Peyer's patch (tissue), 4 donors: ENCODE data around the gene DUOX1. TPM values are rescaled to one million over a fixed set of nuclear protein-coding genes. Genes with fewer than 3 reads are reported as not detected.
A peak's percentile ranks its signal among the peaks of the same experiment; 100 is the strongest.

Source experiments
- DNase-seq, 3 donors: peaks; one replicate each; pipeline ENCODE4 v3.0.0-alpha.2; 2017 to 2019
- H3K27ac ChIP-seq, 4 donors: fragments of 200-600 bp; sonication (generic); one replicate each; pipeline ENCODE4 v1.5.1; 2016 to 2019
- H3K27me3 ChIP-seq, 2 donors: fragments of 200-600 bp; sonication (generic); one replicate each; pipeline ENCODE4 v1.5.1; 2019
- H3K36me3 ChIP-seq, 3 donors: fragments of 200-600 bp; sonication (generic); one replicate each; pipeline ENCODE4 v1.5.1; 2016 to 2019
- H3K4me1 ChIP-seq, 4 donors: fragments of 200-600 bp; sonication (generic); one replicate each; pipeline ENCODE4 v1.5.1; 2016 to 2019
- H3K4me3 ChIP-seq, 4 donors: fragments of 200-600 bp; sonication (generic); 1 replicate in 3 of 4; 2 replicates in 1 of 4; pipeline ENCODE4 v1.5.1; 2016 to 2019; ENCODE audit warnings: mild to moderate bottlenecking in 1 of 4
- H3K9me3 ChIP-seq, 4 donors: fragments of 200-600 bp; sonication (generic); one replicate each; pipeline ENCODE4 v1.5.1; 2016 to 2019; ENCODE audit warnings: mild to moderate bottlenecking in 1 of 4
- POLR2A ChIP-seq, 2 donors: fragments of 450-650 bp; IDR thresholded peaks; one replicate each; pipeline ENCODE4 v1.5.1; 2017; ENCODE audit warnings: antibody characterized with exemption in 2 of 2, mild to moderate bottlenecking in 2 of 2, moderate library complexity in 2 of 2
- total RNA-seq, 4 donors: library from RNA; depleted of rRNA; stranded (reverse); fragments of >200 nt; gene quantifications; one replicate each; pipeline ENCODE4 v1.1.0, GENCODE V29; 2016
- TF ChIP-seq, protein P1 (sequence below), 6 experiments: fragments of 450-650 bp in 4 of 6; fragments of 200-600 bp in 2 of 6; sonication (generic) in 1 of 6; IDR thresholded peaks; one replicate each; pipeline ENCODE4 v1.5.1; 2017 to 2019; ENCODE audit warnings: antibody characterized with exemption in 6 of 6, mild to moderate bottlenecking in 3 of 6, moderate library complexity in 1 of 6

Gene DUOX1
- total RNA-seq, 4 donors from 2014 or later, result 0.35 to 0.54 TPM; not detected in 2

DNA sequence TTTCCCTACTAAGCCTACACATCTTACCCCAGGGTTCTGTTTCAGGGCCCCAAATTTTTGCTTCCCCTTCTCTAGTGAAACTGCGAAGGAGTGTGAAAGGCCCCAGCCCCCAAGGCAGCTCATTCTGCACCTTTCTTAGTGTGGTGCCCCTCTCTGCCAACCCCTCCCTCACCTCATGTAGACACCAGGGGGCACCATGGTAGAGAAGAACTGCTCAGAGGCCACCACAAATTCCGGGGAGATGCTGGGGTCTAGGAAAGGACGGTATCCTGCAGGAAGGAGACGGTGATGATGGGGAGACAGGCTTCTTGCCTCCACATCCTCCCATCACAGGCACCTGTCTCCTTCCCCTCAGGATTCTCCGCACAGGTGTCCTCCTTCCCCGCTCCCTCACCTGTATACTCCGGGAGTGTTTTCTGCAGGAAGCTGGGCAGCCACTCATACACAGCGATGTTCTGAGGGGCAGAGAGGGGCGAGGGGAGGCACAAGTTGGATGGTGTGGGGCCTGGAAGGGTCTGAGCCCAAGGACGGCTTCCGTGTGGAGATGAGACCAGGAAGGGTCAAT lies 19.5 kb upstream of the DUOX1 start:
- H3K36me3 ChIP-seq, result no peaks in the 10 kb centered on the region
- TF ChIP-seq, protein P1, sequence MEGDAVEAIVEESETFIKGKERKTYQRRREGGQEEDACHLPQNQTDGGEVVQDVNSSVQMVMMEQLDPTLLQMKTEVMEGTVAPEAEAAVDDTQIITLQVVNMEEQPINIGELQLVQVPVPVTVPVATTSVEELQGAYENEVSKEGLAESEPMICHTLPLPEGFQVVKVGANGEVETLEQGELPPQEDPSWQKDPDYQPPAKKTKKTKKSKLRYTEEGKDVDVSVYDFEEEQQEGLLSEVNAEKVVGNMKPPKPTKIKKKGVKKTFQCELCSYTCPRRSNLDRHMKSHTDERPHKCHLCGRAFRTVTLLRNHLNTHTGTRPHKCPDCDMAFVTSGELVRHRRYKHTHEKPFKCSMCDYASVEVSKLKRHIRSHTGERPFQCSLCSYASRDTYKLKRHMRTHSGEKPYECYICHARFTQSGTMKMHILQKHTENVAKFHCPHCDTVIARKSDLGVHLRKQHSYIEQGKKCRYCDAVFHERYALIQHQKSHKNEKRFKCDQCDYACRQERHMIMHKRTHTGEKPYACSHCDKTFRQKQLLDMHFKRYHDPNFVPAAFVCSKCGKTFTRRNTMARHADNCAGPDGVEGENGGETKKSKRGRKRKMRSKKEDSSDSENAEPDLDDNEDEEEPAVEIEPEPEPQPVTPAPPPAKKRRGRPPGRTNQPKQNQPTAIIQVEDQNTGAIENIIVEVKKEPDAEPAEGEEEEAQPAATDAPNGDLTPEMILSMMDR (IDR thresholded peaks at IDR 0.05), result no peak
- no peak for TF ChIP-seq POLR2A (IDR thresholded peaks at IDR 0.05)
- H3K27ac ChIP-seq, result no peak overlapping the region
- peaks cover 0 to 36% of the 10 kb centered on the region in 2 donors for H3K27me3 ChIP-seq
- H3K4me1 ChIP-seq, result peaks cover 0 to 28% (median 17%) of the 10 kb centered on the region in 4 donors
- no peak for DNase-seq
- H3K9me3 ChIP-seq, result no peaks in the 10 kb centered on the region
- no peak overlapping the region for H3K4me3 ChIP-seq

DNA sequence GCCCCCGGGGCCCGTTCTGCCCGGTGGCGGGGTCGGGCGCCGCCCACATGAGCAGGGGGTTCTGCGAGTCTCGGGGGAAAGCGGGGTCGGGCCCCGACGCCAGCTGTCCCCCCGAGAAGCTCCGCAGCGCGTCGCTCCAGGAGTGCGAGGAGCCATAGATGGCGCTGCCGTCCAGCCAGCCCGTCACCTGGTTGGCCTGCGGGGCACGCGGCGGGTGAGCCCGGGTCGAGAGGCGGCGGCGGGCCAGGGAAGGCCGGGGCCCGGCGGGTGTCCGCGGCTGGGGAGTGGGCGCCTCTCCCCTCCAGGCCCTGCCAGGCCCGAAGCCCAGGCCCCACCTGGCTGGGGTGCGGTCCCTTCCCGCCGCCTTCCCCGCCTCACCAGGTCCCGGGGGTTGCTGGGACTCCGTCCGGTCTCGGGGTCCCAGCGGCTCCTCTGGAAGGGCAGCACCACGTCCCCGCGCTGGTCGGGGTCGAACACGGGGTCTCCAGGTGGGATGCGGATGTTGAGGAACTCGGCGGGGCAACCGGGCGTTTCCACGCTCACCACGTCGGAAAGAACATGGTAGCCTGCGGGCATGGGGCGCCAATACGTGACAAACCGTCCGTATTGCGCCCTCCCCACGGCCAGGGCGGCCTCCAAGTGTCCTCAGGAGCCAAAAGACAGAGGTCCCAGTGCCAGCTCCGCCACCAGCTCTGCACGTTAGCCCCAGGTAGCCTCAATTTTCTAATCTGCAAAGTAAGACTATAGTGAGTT lies 18.2 kb upstream of the DUOX1 start:
- no peaks in the 10 kb centered on the region for H3K9me3 ChIP-seq
- TF ChIP-seq, protein P1 (IDR thresholded peaks at IDR 0.05), result no peak
- no peak for TF ChIP-seq POLR2A (IDR thresholded peaks at IDR 0.05)
- no peak overlapping the region for H3K27ac ChIP-seq
- H3K27me3 ChIP-seq, result peaks cover 0 to 36% of the 10 kb centered on the region in 2 donors
- H3K36me3 ChIP-seq, result no peaks in the 10 kb centered on the region
- peaks cover 0 to 29% (median 18%) of the 10 kb centered on the region in 4 donors for H3K4me1 ChIP-seq
- DNase-seq, result no peak
- no peak overlapping the region for H3K4me3 ChIP-seq

DNA sequence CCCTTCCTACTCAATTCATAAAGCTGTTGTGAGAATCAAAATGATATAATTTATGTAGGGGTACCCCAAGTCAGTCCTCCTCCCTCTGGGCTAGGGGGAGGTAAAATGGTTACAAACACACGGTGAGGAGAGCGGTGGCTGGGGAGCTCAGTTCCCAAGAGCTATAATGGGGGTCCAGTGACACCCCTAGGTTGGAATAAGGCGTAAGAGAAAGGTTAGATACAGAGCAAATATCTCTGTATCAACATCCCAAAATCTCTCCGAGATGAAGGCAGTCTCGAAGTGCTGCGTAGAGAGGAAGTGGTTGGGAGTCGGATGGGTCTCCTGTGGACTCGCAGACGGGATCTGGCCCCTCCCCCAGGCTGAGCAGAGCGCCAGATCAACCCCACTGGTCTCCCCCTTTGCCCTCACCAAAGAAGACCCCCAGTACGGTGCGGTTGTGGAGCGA lies 17.6 kb upstream of the DUOX1 start:
- peaks cover 0 to 35% (median 24%) of the 10 kb centered on the region in 4 donors for H3K4me1 ChIP-seq
- TF ChIP-seq, protein P1 (IDR thresholded peaks at IDR 0.05), result no peak
- TF ChIP-seq POLR2A (IDR thresholded peaks at IDR 0.05), result no peak
- H3K27ac ChIP-seq, result no peak overlapping the region
- no peaks in the 10 kb centered on the region for H3K9me3 ChIP-seq
- peak overlapping the region in 2 of 4 donors; percentile 10 to 25 for H3K4me3 ChIP-seq
- DNase-seq, result no peak
- peaks cover 0 to 42% of the 10 kb centered on the region in 2 donors for H3K27me3 ChIP-seq
- no peaks in the 10 kb centered on the region for H3K36me3 ChIP-seq

DNA sequence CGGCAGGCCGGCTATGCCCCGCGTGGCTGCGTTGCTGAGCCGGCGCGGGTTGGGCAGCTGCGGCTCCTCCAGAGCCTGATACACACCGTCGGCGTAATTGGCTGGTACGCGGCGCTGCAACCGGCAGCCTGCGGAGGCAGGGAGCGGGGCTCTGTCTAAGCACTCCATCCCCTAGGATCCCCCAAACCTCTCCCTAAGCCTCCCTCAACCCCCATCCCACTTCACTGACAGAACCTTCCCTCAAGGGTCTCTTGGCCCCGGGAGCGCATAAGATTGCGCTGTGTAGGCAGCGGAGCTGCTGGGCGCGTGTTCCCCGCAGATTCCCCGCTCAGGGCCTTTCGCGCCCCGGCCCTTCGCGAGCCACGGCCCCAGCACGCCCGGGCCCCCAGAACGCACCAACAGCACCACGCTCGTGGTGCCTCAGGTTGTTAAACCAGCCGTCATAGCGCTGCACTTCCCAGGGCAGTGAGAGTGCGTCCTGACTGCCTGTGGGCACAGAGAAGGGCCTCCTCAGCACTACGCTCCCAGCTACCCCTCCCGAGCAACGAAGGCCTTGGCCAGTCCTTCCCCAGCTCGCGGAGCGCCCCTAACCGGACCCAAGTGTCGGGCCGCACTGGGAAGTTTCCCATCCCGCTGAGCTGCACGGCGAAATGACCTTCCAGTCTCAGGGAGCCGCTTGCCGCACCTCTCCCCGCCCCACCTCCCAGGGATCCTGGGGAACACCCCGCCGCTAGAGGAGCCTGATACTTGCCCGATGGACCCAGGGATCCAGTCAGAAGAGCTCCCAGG lies 17.0 kb upstream of the DUOX1 start:
- TF ChIP-seq POLR2A (IDR thresholded peaks at IDR 0.05), result no peak
- TF ChIP-seq, protein P1 (IDR thresholded peaks at IDR 0.05), result no peak
- Histone ChIP-seq H3K4me3 (peak overlapping the region in 2 of 4 donors; percentile 10 to 25), H3K36me3 (no peaks in the 10 kb centered on the region), H3K4me1 (peaks cover 0 to 39% (median 24%) of the 10 kb centered on the region in 4 donors), H3K27me3 (peaks cover 0 to 48% of the 10 kb centered on the region in 2 donors), H3K9me3 (no peaks in the 10 kb centered on the region), H3K27ac (no peak overlapping the region)
- no peak for DNase-seq

DNA sequence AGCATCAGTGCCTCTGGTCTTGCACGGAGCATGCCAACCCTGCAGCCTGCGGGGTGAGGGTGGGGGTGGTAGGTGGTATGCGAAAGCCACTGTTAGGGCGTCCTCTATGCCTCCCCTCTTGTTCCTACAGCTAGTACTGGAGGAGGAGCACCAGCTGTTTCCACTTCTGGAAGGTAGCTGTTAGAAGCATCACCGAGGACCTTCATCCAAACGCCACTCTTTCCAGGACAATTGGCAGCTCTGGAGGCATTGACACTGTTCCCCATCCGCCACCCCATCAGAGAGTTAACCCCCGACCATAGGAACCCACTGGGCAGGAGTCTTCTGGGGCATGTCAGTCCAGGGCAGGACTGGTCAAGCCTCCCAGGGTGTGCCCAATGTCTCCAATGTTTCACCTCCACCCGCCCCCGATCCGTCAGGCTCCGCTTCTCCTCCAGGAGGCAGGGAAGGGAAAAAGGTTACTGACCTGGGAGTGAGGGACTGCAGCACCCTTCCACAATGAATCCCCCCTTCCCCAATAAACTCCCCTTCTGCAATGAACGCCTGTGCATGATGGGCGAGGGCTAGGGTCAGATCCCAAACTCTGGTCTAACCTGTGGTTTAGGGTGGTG lies 16.3 kb upstream of the DUOX1 start:
- no peaks in the 10 kb centered on the region for H3K9me3 ChIP-seq
- peaks cover 0 to 42% (median 24%) of the 10 kb centered on the region in 4 donors for H3K4me1 ChIP-seq
- no peak overlapping the region for H3K27ac ChIP-seq
- no peaks in the 10 kb centered on the region for H3K36me3 ChIP-seq
- H3K4me3 ChIP-seq, result no peak overlapping the region
- TF ChIP-seq, protein P1 (IDR thresholded peaks at IDR 0.05), result no peak
- TF ChIP-seq POLR2A (IDR thresholded peaks at IDR 0.05), result no peak
- DNase-seq, result no peak
- H3K27me3 ChIP-seq, result peaks cover 0 to 49% of the 10 kb centered on the region in 2 donors
